Measurements from ENCODE around the gene RANBP17.

GRCh38 chr5:170860818-170861666 is 776 bp upstream of the RANBP17 start:
- TF ChIP-seq NONO (IDR thresholded peaks at IDR 0.05; ENCODE audit: low read depth in 2 of 2, low read length in 1 of 2) (no peak), ETV5 (CRISPR knock-in tag; IDR thresholded peaks at IDR 0.05; ENCODE audit: low read depth) (no peak)
- TF ChIP-seq, protein P1, sequence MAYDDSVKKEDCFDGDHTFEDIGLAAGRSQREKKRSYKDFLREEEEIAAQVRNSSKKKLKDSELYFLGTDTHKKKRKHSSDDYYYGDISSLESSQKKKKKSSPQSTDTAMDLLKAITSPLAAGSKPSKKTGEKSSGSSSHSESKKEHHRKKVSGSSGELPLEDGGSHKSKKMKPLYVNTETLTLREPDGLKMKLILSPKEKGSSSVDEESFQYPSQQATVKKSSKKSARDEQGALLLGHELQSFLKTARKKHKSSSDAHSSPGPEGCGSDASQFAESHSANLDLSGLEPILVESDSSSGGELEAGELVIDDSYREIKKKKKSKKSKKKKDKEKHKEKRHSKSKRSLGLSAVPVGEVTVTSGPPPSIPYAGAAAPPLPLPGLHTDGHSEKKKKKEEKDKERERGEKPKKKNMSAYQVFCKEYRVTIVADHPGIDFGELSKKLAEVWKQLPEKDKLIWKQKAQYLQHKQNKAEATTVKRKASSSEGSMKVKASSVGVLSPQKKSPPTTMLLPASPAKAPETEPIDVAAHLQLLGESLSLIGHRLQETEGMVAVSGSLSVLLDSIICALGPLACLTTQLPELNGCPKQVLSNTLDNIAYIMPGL (CRISPR knock-in tag; IDR thresholded peaks at IDR 0.05): no peak

Measured in K562 (cell line).